ENCODE data around the gene ZNF398.

ZNF398 gene

GRCh38 chr7:149166142-149166541 lies 18.9 kb downstream of the ZNF398 start:
- Histone ChIP-seq H3K36me3 (ENCODE audit: insufficient read depth, low read length) (peaks cover 73% of the 10 kb centered on the region), H3K4me3 (ENCODE audit: low read depth, low read length, poor library complexity, severe bottlenecking) (no peak overlapping the region), H3K4me2 (ENCODE audit: low read length) (no peak overlapping the region), H3K4me1 (ENCODE audit: insufficient read depth, low read length, severe bottlenecking) (no peaks in the 10 kb centered on the region), H3K9me3 (ENCODE audit: low read length) (no peaks in the 10 kb centered on the region), H3K27ac (ENCODE audit: low read depth, low read length, poor library complexity, severe bottlenecking) (no peak overlapping the region), H3F3A (ENCODE audit: insufficient read depth, low read length) (no peaks in the 10 kb centered on the region), H4K20me1 (ENCODE audit: insufficient read depth, low read length) (no peaks in the 10 kb centered on the region), H3K9ac (ENCODE audit: low read length) (no peak overlapping the region), H3K79me2 (ENCODE audit: insufficient read depth, low read length) (no peaks in the 10 kb centered on the region), H2AFZ (ENCODE audit: low read length) (no peak overlapping the region), H3K27me3 (ENCODE audit: insufficient read depth, low read length) (no peaks in the 10 kb centered on the region), H3K9me2 (ENCODE audit: low read depth, low read length) (no peaks in the 10 kb centered on the region)
- TF ChIP-seq EZH2 (IDR thresholded peaks at IDR 0.05; ENCODE audit: borderline replicate concordance, low read length): no peak
- TF ChIP-seq, protein P1, sequence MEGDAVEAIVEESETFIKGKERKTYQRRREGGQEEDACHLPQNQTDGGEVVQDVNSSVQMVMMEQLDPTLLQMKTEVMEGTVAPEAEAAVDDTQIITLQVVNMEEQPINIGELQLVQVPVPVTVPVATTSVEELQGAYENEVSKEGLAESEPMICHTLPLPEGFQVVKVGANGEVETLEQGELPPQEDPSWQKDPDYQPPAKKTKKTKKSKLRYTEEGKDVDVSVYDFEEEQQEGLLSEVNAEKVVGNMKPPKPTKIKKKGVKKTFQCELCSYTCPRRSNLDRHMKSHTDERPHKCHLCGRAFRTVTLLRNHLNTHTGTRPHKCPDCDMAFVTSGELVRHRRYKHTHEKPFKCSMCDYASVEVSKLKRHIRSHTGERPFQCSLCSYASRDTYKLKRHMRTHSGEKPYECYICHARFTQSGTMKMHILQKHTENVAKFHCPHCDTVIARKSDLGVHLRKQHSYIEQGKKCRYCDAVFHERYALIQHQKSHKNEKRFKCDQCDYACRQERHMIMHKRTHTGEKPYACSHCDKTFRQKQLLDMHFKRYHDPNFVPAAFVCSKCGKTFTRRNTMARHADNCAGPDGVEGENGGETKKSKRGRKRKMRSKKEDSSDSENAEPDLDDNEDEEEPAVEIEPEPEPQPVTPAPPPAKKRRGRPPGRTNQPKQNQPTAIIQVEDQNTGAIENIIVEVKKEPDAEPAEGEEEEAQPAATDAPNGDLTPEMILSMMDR (IDR thresholded peaks at IDR 0.05; ENCODE audit: low read length): no peak

- no peak overlapping the region for H3K4me2 ChIP-seq (ENCODE audit: low read length)
These were observed 19.5 kb downstream of the ZNF398 start for GRCh38 chr7:149166630-149167352.

DNA sequence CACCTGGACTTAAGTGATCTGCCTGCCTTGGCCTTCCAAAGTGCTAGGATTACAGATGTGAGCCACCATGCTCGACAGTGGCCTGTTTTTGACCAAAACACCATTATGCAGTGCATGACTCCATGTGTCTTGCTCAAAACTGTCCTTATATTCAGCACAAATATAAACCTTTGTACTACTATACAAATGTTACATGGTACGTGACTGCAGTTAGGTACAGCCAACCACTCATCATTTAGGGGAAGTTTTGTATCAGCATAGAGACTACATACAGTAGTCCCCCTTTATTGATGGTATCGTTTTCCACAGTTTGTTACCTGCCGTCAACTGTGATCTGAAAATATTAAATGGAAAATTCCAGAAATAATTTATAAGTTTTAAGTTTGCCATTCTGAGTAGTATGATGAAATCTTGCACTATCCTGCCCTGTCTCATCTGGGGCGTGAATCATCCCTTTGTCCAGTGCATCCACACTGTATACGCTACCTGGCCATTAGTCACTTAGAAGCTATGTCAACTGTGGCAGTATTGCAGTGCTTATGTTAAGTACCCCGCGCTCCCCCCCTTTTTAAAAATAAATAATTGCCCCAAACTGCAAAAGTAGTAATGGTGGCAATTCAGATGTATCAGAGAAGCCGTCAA lies 24.8 kb downstream of the ZNF398 start:
- Histone ChIP-seq H3K4me1 (ENCODE audit: insufficient read depth, low read length, severe bottlenecking) (no peaks in the 10 kb centered on the region), H3K79me2 (ENCODE audit: insufficient read depth, low read length) (no peaks in the 10 kb centered on the region), H3K4me2 (ENCODE audit: low read length) (no peak overlapping the region), H2AFZ (ENCODE audit: low read length) (no peak overlapping the region), H3K36me3 (ENCODE audit: insufficient read depth, low read length) (peaks cover 84% of the 10 kb centered on the region), H3K9me2 (ENCODE audit: low read depth, low read length) (no peaks in the 10 kb centered on the region), H3K27ac (ENCODE audit: low read depth, low read length, poor library complexity, severe bottlenecking) (no peak overlapping the region), H3K27me3 (ENCODE audit: insufficient read depth, low read length) (no peaks in the 10 kb centered on the region), H3K4me3 (ENCODE audit: low read depth, low read length, poor library complexity, severe bottlenecking) (no peak overlapping the region), H3K9me3 (ENCODE audit: low read length) (no peaks in the 10 kb centered on the region), H3F3A (ENCODE audit: insufficient read depth, low read length) (no peaks in the 10 kb centered on the region), H3K9ac (ENCODE audit: low read length) (no peak overlapping the region), H4K20me1 (ENCODE audit: insufficient read depth, low read length) (no peaks in the 10 kb centered on the region)
- TF ChIP-seq, protein P1 (IDR thresholded peaks at IDR 0.05; ENCODE audit: low read length): no peak
- no peak for TF ChIP-seq EZH2 (IDR thresholded peaks at IDR 0.05; ENCODE audit: borderline replicate concordance, low read length)

More at GRCh38 chr7:149166630-149167352, 19.5 kb downstream of the ZNF398 start:
- Histone ChIP-seq H3K36me3 (ENCODE audit: insufficient read depth, low read length) (peaks cover 71% of the 10 kb centered on the region), H3K9me2 (ENCODE audit: low read depth, low read length) (no peaks in the 10 kb centered on the region), H4K20me1 (ENCODE audit: insufficient read depth, low read length) (no peaks in the 10 kb centered on the region), H2AFZ (ENCODE audit: low read length) (no peak overlapping the region), H3K27ac (ENCODE audit: low read depth, low read length, poor library complexity, severe bottlenecking) (no peak overlapping the region), H3F3A (ENCODE audit: insufficient read depth, low read length) (no peaks in the 10 kb centered on the region), H3K9me3 (ENCODE audit: low read length) (no peaks in the 10 kb centered on the region), H3K79me2 (ENCODE audit: insufficient read depth, low read length) (no peaks in the 10 kb centered on the region), H3K27me3 (ENCODE audit: insufficient read depth, low read length) (no peaks in the 10 kb centered on the region), H3K4me3 (ENCODE audit: low read depth, low read length, poor library complexity, severe bottlenecking) (no peak overlapping the region), H3K4me1 (ENCODE audit: insufficient read depth, low read length, severe bottlenecking) (no peaks in the 10 kb centered on the region), H3K9ac (ENCODE audit: low read length) (no peak overlapping the region)
- TF ChIP-seq, protein P1 (IDR thresholded peaks at IDR 0.05; ENCODE audit: low read length): no peak
- no peak for TF ChIP-seq EZH2 (IDR thresholded peaks at IDR 0.05; ENCODE audit: borderline replicate concordance, low read length)
